Muscle of leg (tissue), 16 donors: ENCODE measurements around the gene KMT2B. TPM values are rescaled to one million over a fixed set of nuclear protein-coding genes. Genes with fewer than 3 reads are reported as not detected.
A peak's percentile ranks its signal among the peaks of the same experiment; 100 is the strongest.
"Not testable (repeated sequence)": the region's sequence is repeated elsewhere in the genome, so short reads cannot be mapped to it uniquely, and the experiment has no call there.

Source experiments
- DNase-seq: peaks from one replicate; pipeline ENCODE4 v3.0.0; 2013
- H3K27ac ChIP-seq: one replicate; pipeline ENCODE4 v1.5.1; 2013; ENCODE audit warnings: mild to moderate bottlenecking, low read length, control low read depth
- H3K27me3 ChIP-seq: one replicate; pipeline ENCODE4 v1.6.1; 2013; ENCODE audit warnings: low read length; ENCODE audit not compliant: control insufficient read depth, insufficient read depth
- H3K36me3 ChIP-seq: one replicate; pipeline ENCODE4 v1.6.1; 2013; ENCODE audit warnings: low read length; ENCODE audit not compliant: control insufficient read depth, insufficient read depth
- H3K4me1 ChIP-seq: one replicate; pipeline ENCODE4 v1.6.1; 2013; ENCODE audit warnings: low read length; ENCODE audit not compliant: control insufficient read depth, insufficient read depth
- H3K4me3 ChIP-seq: one replicate; pipeline ENCODE4 v1.5.1; 2013; ENCODE audit warnings: low read length, control low read depth
- H3K9me3 ChIP-seq: replicated peaks from 2 replicates; pipeline ENCODE4 v1.6.1; 2013; ENCODE audit warnings: low read depth, low read length; ENCODE audit not compliant: control insufficient read depth
- WGBS: methylation state at CpG from one replicate; pipeline ENCODE4 v1.1.5; 2013; ENCODE audit warnings: missing lambda C conversion rate; ENCODE audit not compliant: insufficient coverage; 5-methylcytosine and 5-hydroxymethylcytosine counted together
- long read RNA-seq, 11 donors: transcript quantifications; one replicate each; lab custom pipeline, GENCODE V29; 2026
- polyA plus RNA-seq, 8 donors: library from polyadenylated mRNA; unstranded; fragments of 120-200 nt; gene quantifications; one replicate each; pipeline versions ENCODE4 v1.2.1 to v1.2.3, GENCODE V29; 2013; ENCODE audit warnings: inconsistent platforms in 1 of 8, low replicate concordance in 1 of 8; ENCODE audit not compliant: insufficient read length in 8 of 8, insufficient read depth in 1 of 8
- total RNA-seq: library from RNA; stranded (reverse); fragments of 120-200 nt; gene quantifications from one replicate; pipeline ENCODE4 v1.2.4, GENCODE V29; 2013

Gene KMT2B
- total RNA-seq (7.6 TPM), polyA plus RNA-seq (10 to 100 TPM; 17.3 to 33.7 (median 25.3) TPM)
- long read RNA-seq, donor 1, partial matches to known transcripts = 515 of 522 reads
- long read RNA-seq, donor 1, other reads (novel, unspliced or antisense) = 6 of 522 reads
- long read RNA-seq, donor 2 = 0 reads
- long read RNA-seq, donor 3, partial matches to known transcripts = 1,877 of 1,895 reads
- long read RNA-seq, donor 3, other reads (novel, unspliced or antisense) = 17 of 1,895 reads
- long read RNA-seq, donor 4, partial matches to known transcripts = 534 of 541 reads
- long read RNA-seq, donor 4, other reads (novel, unspliced or antisense) = 5 of 541 reads
- long read RNA-seq, donor 5, partial matches to known transcripts = 792 of 813 reads
- long read RNA-seq, donor 5, other reads (novel, unspliced or antisense) = 19 of 813 reads
- long read RNA-seq, donor 6, partial matches to known transcripts = 670 of 673 reads
- long read RNA-seq, donor 6, other reads (novel, unspliced or antisense) = 0 of 673 reads
- long read RNA-seq, donor 7 = 0 reads
- long read RNA-seq, donor 8, partial matches to known transcripts = 331 of 332 reads
- long read RNA-seq, donor 8, other reads (novel, unspliced or antisense) = 0 of 332 reads
- long read RNA-seq, donor 9, partial matches to known transcripts = 5 of 6 reads
- long read RNA-seq, donor 9, other reads (novel, unspliced or antisense) = 0 of 6 reads
- long read RNA-seq, donor 10, partial matches to known transcripts = 693 of 698 reads
- long read RNA-seq, donor 10, other reads (novel, unspliced or antisense) = 0 of 698 reads
- long read RNA-seq, donor 11, partial matches to known transcripts = 789 of 790 reads
- long read RNA-seq, donor 11, other reads (novel, unspliced or antisense) = 0 of 790 reads

- under 1% methylated on average over 84 of the region's 109 CpGs for WGBS
- no peaks in the 10 kb centered on the region for H3K9me3 ChIP-seq
- DNase-seq = no peak
Measured at GRCh38 chr19:35717665-35718344, at the start of gene KMT2B. Gene KMT2B (plus strand): TSS chr19:35718003. CDS start chr19:35718019, 16 bp downstream.

GRCh38 chr19:35669566-35669965 is 48.2 kb upstream of the KMT2B start:
- H3K4me1 ChIP-seq = peaks cover 2% of the 10 kb centered on the region
- H3K36me3 ChIP-seq = peaks cover 7% of the 10 kb centered on the region
- H3K4me3 ChIP-seq = no peak overlapping the region
- no peaks in the 10 kb centered on the region for H3K9me3 ChIP-seq
- peaks cover 28% of the 10 kb centered on the region for H3K27me3 ChIP-seq
- DNase-seq = no peak
- WGBS = 63% methylated on average over 5 of the region's 6 CpGs
- no peak overlapping the region for H3K27ac ChIP-seq

More at GRCh38 chr19:35717665-35718344, at the start of gene KMT2B:
- H3K27ac ChIP-seq = peak within 1 kb of the TSS; percentile 90
- H3K36me3 ChIP-seq = peaks cover 32% of the 10 kb centered on the region
- peak within 1 kb of the TSS; percentile 93 for H3K4me3 ChIP-seq
- H3K4me1 ChIP-seq = peaks cover 19% of the 10 kb centered on the region
- no peaks in the 10 kb centered on the region for H3K27me3 ChIP-seq

GRCh38 chr19:35669974-35670373 is 47.8 kb upstream of the KMT2B start:
- H3K4me1 ChIP-seq = peaks cover 2% of the 10 kb centered on the region
- WGBS = 60% methylated on average over 4 of the region's 4 CpGs
- no peaks in the 10 kb centered on the region for H3K9me3 ChIP-seq
- no peak overlapping the region for H3K4me3 ChIP-seq
- H3K27me3 ChIP-seq = peaks cover 29% of the 10 kb centered on the region
- no peak for DNase-seq
- H3K27ac ChIP-seq = no peak overlapping the region
- H3K36me3 ChIP-seq = peaks cover 6% of the 10 kb centered on the region

- H3K4me3 ChIP-seq = no peak overlapping the region
- DNase-seq = no peak
- H3K9me3 ChIP-seq = no peaks in the 10 kb centered on the region
- WGBS = no CpG with 5 or more reads among the region's 1 CpG
- H3K4me1 ChIP-seq = peaks cover 2% of the 10 kb centered on the region
- H3K36me3 ChIP-seq = no peaks in the 10 kb centered on the region
- peaks cover 29% of the 10 kb centered on the region for H3K27me3 ChIP-seq
- H3K27ac ChIP-seq = no peak overlapping the region
Measured at GRCh38 chr19:35670686-35671085, 47.1 kb upstream of the KMT2B start.

GRCh38 chr19:35671818-35672217 is 46.0 kb upstream of the KMT2B start:
- WGBS = no CpG with 5 or more reads among the region's 3 CpGs
- H3K9me3 ChIP-seq = no peaks in the 10 kb centered on the region
- no peak overlapping the region for H3K4me3 ChIP-seq
- no peaks in the 10 kb centered on the region for H3K36me3 ChIP-seq
- peaks cover 29% of the 10 kb centered on the region for H3K27me3 ChIP-seq
- no peak overlapping the region for H3K27ac ChIP-seq
- peaks cover 2% of the 10 kb centered on the region for H3K4me1 ChIP-seq
- no peak for DNase-seq

GRCh38 chr19:35673121-35673804 is 44.5 kb upstream of the KMT2B start:
- 1% methylated on average over 33 of the region's 39 CpGs for WGBS
- H3K27me3 ChIP-seq = peaks cover 29% of the 10 kb centered on the region
- no peak for DNase-seq

GRCh38 chr19:35675589-35676140 is 42.1 kb upstream of the KMT2B start:
- Histone ChIP-seq H3K27ac (no peak overlapping the region), H3K27me3 (peaks cover 27% of the 10 kb centered on the region), H3K36me3 (no peaks in the 10 kb centered on the region), H3K9me3 (no peaks in the 10 kb centered on the region), H3K4me3 (no peak overlapping the region), H3K4me1 (peaks cover 2% of the 10 kb centered on the region)
- DNase-seq = no peak
- 67% methylated on average over 15 of the region's 15 CpGs for WGBS

More at GRCh38 chr19:35673121-35673804, 44.5 kb upstream of the KMT2B start:
- no peaks in the 10 kb centered on the region for H3K36me3 ChIP-seq
- no peak overlapping the region for H3K27ac ChIP-seq
- H3K9me3 ChIP-seq = no peaks in the 10 kb centered on the region
- peaks cover 2% of the 10 kb centered on the region for H3K4me1 ChIP-seq
- H3K4me3 ChIP-seq = no peak overlapping the region

GRCh38 chr19:35689836-35690235 is 28.0 kb upstream of the KMT2B start:
- Histone ChIP-seq H3K27me3 (no peaks in the 10 kb centered on the region), H3K4me1 (no peaks in the 10 kb centered on the region), H3K36me3 (no peaks in the 10 kb centered on the region), H3K4me3 (no peak overlapping the region), H3K9me3 (no peaks in the 10 kb centered on the region), H3K27ac (no peak overlapping the region)
- no CpG with 5 or more reads among the region's 4 CpGs for WGBS
- DNase-seq = peak; percentile 41

- H3K4me1 ChIP-seq, H3K4me3 ChIP-seq, H3K36me3 ChIP-seq, DNase-seq, H3K9me3 ChIP-seq, H3K27ac ChIP-seq, H3K27me3 ChIP-seq: not testable (repeated sequence)
- 89% methylated on average over 37 of the region's 37 CpGs for WGBS
Measured at GRCh38 chr19:35691106-35691505, 26.7 kb upstream of the KMT2B start.
